Testis (tissue), 3 donors: ENCODE measurements around the gene PPFIBP1. TPM values are rescaled to one million over a fixed set of nuclear protein-coding genes. Genes with fewer than 3 reads are reported as not detected.
"Not testable (repeated sequence)": the region's sequence is repeated elsewhere in the genome, so short reads cannot be mapped to it uniquely, and the experiment has no call there.

ENCODE experiments used
- DNase-seq: peaks from one replicate; pipeline ENCODE4 v3.0.0-alpha.2; 2019
- H3K27ac ChIP-seq, 2 donors: fragments of 200-600 bp; sonication (generic); one replicate each; pipeline ENCODE4 v1.5.1; 2019
- H3K27me3 ChIP-seq: fragments of 200-600 bp; sonication (generic); one replicate; pipeline ENCODE4 v1.5.1; 2019
- H3K36me3 ChIP-seq: fragments of 200-600 bp; sonication (generic); one replicate; pipeline ENCODE4 v1.5.1; 2017; ENCODE audit warnings: low read depth; ENCODE audit errors: missing control alignments
- H3K4me1 ChIP-seq: fragments of 200-600 bp; sonication (generic); one replicate; pipeline ENCODE4 v1.5.1; 2019
- H3K4me3 ChIP-seq, 2 donors: fragments of 200-600 bp; sonication (generic); one replicate each; pipeline ENCODE4 v1.5.1; 2017 to 2019
- H3K9me3 ChIP-seq: fragments of 200-600 bp; sonication (generic); one replicate; pipeline ENCODE4 v1.5.1; 2017
- POLR2A ChIP-seq: fragments of 450-650 bp; IDR thresholded peaks from one replicate; pipeline ENCODE4 v1.6.1; 2017; ENCODE audit warnings: antibody characterized with exemption, mild to moderate bottlenecking, moderate library complexity
- WGBS, 2 donors: methylation state at CpG; one replicate each; pipeline ENCODE4 v1.1.5; 2018; 5-methylcytosine and 5-hydroxymethylcytosine counted together
- intact Hi-C: fragments of 100-400 bp; cut with DNase I; formaldehyde crosslinking; loops from one replicate; pipeline ENCODE4 v1.15.1; 2023; ENCODE audit warnings: low total_unique reads
- polyA plus RNA-seq: library from polyadenylated mRNA; stranded (reverse); fragments of 350-450 nt; fragmentation: Illumina TruSeq; extraction: RNeasy Lipid Tissue Mini Kit (QIAGEN cat#74804); gene quantifications from one replicate; pipeline ENCODE4 v1.2.3, GENCODE V29; 2014; ENCODE audit warnings: low read depth, low replicate concordance; ENCODE audit not compliant: insufficient read depth
- total RNA-seq, 2 donors: library from RNA; depleted of rRNA; stranded (reverse); fragments of >200 nt; gene quantifications; one replicate each; pipeline ENCODE4 v1.2.3, GENCODE V29; 2016
- TF ChIP-seq, protein P1 (sequence below), 3 experiments: fragments of 450-650 bp in 2 of 3; fragments of 200-600 bp in 1 of 3; sonication (generic) in 1 of 3; IDR thresholded peaks; one replicate each; pipeline ENCODE4 v1.5.1; 2016 to 2019; ENCODE audit warnings: antibody characterized with exemption in 3 of 3, mild to moderate bottlenecking in 2 of 3, moderate library complexity in 1 of 3

The PPFIBP1 gene
- total and polyA plus RNA-seq, 3 donors from 2014 or later, result 33.4 to 87.8 (median 75.3) TPM

- no peaks in the 10 kb centered on the region for H3K27me3 ChIP-seq
- DNase-seq, result no peak
- no peaks in the 10 kb centered on the region for H3K9me3 ChIP-seq
- no peak overlapping the region for H3K4me3 ChIP-seq
- 61 to 74% methylated on average over 7 of the region's 7 CpGs for WGBS, 2 donors
- intact Hi-C loops, result no loop called here
- H3K36me3 ChIP-seq, result no peaks in the 10 kb centered on the region
- TF ChIP-seq POLR2A, result no peak
- TF ChIP-seq, protein P1, sequence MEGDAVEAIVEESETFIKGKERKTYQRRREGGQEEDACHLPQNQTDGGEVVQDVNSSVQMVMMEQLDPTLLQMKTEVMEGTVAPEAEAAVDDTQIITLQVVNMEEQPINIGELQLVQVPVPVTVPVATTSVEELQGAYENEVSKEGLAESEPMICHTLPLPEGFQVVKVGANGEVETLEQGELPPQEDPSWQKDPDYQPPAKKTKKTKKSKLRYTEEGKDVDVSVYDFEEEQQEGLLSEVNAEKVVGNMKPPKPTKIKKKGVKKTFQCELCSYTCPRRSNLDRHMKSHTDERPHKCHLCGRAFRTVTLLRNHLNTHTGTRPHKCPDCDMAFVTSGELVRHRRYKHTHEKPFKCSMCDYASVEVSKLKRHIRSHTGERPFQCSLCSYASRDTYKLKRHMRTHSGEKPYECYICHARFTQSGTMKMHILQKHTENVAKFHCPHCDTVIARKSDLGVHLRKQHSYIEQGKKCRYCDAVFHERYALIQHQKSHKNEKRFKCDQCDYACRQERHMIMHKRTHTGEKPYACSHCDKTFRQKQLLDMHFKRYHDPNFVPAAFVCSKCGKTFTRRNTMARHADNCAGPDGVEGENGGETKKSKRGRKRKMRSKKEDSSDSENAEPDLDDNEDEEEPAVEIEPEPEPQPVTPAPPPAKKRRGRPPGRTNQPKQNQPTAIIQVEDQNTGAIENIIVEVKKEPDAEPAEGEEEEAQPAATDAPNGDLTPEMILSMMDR (IDR thresholded peaks at IDR 0.05), result no peak
- H3K27ac ChIP-seq, result no peak overlapping the region
- no peaks in the 10 kb centered on the region for H3K4me1 ChIP-seq
These were observed 103.3 kb downstream of the PPFIBP1 start for GRCh38 chr12:27627123-27627852.

DNA sequence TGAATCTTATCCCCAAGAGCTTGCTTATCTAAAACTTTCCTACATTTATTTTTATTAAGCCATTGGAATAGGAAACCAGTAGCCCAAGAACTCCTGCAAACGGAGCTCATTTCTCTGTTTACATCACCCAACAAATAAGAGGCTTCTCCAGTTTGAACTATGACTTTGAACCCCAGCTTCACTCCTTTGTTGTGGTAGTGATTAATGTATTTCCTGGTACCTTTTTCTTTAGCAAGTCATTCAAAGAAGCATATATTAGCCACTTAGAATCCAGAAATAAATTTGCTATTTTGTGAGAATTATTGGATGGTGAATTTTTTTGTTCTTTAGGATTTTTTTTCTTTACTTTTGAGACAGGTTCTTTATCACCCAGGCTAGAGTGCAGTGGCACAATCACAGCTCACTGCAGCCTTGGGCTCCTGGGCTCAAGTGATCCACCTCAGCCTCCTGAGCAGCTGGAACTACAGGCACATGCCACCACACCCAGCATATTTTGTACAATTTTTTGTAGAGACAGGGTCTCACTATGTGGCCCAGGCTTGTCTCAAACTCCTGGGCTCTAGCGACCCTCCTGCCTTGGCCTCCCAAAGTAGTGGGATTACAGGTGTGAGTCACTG is 104.0 kb downstream of the PPFIBP1 start:
- H3K9me3 ChIP-seq, H3K27me3 ChIP-seq, intact Hi-C loops, H3K4me3 ChIP-seq, DNase-seq, H3K36me3 ChIP-seq, H3K4me1 ChIP-seq, H3K27ac ChIP-seq: not testable (repeated sequence)
- 64 to 65% methylated on average over 2 of the region's 2 CpGs for WGBS, 2 donors

DNA sequence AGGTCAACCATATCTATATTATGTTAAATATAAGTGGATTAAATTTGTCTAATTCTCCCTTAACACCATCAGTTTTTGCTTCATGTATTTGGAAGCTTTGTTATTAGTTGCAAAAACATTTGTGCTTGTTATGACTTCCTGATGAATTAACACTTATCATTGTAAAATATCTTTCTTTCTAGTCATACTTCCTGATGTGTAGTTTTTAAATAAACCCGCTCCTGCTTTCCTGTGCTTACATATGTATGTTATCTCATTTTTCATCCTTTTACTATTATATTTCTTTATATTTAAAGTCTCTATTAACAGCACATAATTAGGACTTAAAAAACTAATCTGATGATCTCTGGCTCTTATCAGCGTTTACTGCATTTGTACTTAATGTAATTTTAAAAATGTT is 106.2 kb downstream of the PPFIBP1 start:
- WGBS, 2 donors, result 91 to 96% methylated on average over 2 of the region's 2 CpGs
- H3K27ac ChIP-seq, H3K9me3 ChIP-seq, H3K27me3 ChIP-seq, H3K4me1 ChIP-seq, H3K4me3 ChIP-seq, DNase-seq, H3K36me3 ChIP-seq, intact Hi-C loops: not testable (repeated sequence)

DNA sequence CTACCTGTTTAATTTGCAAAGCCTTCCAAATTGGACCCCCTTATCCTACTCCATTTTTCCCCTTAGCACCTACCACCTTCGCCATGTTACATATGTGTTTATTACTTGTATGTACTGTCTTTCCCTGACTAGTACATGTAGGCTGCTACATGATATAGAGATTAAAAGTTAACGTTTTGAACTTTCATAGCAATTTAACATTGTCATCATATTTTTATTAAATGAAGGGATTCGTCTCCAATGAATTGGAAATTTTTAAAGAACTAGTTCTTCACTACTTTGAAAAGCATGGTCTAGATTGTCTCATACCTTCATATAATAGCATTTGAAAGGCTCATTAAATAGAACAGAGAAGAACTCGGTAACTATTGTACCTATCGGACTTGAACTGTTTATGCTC is 107.4 kb downstream of the PPFIBP1 start:
- no peaks in the 10 kb centered on the region for H3K27me3 ChIP-seq
- DNase-seq, result no peak
- H3K4me1 ChIP-seq, result no peaks in the 10 kb centered on the region
- no peak overlapping the region for H3K4me3 ChIP-seq
- H3K36me3 ChIP-seq, result no peaks in the 10 kb centered on the region
- 90 to 93% methylated on average over 5 of the region's 5 CpGs for WGBS, 2 donors
- intact Hi-C loops, result no loop called here
- TF ChIP-seq, protein P1 (IDR thresholded peaks at IDR 0.05), result no peak
- no peak for TF ChIP-seq POLR2A
- H3K27ac ChIP-seq, result no peak overlapping the region
- H3K9me3 ChIP-seq, result no peaks in the 10 kb centered on the region

DNA sequence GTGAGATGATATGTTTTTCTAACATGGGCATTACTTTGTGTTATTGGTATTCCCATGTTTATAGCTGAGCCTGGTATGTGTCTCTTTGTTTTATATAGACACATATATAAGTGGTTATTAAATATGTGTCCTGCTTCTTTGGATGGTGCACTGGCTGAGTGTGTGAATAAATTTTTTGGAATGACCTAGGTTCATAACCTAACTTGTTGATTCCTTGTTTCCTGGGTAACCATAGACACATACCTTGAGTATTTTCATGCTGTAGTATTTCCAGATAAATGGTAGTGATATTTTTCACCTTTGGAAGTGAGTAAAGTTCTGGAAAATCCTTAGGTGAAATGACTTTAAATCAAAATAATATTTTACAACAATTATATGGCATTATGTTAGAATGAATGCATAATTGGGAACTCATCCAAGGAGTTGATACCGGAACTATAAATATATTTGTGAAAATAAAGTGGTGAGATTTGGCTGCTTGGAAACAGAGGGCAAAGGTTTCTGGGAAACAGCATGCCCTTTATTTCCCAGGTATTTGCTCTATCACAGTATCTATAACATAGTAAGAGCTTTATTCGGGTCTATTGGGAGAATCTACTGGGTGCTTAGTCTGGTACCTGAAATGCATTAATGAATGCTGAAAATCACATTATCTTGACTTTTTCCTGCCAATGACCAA is 107.9 kb downstream of the PPFIBP1 start:
- Histone ChIP-seq H3K4me1 (no peaks in the 10 kb centered on the region), H3K4me3 (no peak overlapping the region), H3K9me3 (no peaks in the 10 kb centered on the region), H3K27ac (no peak overlapping the region), H3K27me3 (no peaks in the 10 kb centered on the region), H3K36me3 (no peaks in the 10 kb centered on the region)
- 70 to 74% methylated on average over 2 of the region's 2 CpGs for WGBS, 2 donors
- no peak for DNase-seq
- TF ChIP-seq, protein P1 (IDR thresholded peaks at IDR 0.05), result no peak
- no peak for TF ChIP-seq POLR2A
- intact Hi-C loops, result no loop called here
